ENCODE data around the gene UGT1A8.

Gene UGT1A8

DNA sequence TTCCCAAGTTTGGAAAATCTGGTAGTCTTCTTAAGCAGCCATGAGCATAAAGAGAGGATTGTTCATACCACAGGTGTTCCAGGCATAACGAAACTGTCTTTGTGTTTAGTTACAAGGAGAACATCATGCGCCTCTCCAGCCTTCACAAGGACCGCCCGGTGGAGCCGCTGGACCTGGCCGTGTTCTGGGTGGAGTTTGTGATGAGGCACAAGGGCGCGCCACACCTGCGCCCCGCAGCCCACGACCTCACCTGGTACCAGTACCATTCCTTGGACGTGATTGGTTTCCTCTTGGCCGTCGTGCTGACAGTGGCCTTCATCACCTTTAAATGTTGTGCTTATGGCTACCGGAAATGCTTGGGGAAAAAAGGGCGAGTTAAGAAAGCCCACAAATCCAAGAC lies 154.7 kb downstream of the UGT1A8 start:
- no peak for DNase-seq

GRCh38 chr2:233772583-233772982 lies 155.2 kb downstream of the UGT1A8 start:
- DNase-seq: no peak

- DNase-seq: no peak
Measured at GRCh38 chr2:233773854-233774253, 156.4 kb downstream of the UGT1A8 start.

GRCh38 chr2:233775414-233775813 lies 158.0 kb downstream of the UGT1A8 start:
- no peak for DNase-seq

- DNase-seq: no peak
Measured at GRCh38 chr2:233778030-233778429, 160.6 kb downstream of the UGT1A8 start, which contains the start of gene MROH2A. TSS of gene MROH2A (plus strand) at chr2:233778330. CDS start at chr2:233779359, 1,029 bp downstream.

DNA sequence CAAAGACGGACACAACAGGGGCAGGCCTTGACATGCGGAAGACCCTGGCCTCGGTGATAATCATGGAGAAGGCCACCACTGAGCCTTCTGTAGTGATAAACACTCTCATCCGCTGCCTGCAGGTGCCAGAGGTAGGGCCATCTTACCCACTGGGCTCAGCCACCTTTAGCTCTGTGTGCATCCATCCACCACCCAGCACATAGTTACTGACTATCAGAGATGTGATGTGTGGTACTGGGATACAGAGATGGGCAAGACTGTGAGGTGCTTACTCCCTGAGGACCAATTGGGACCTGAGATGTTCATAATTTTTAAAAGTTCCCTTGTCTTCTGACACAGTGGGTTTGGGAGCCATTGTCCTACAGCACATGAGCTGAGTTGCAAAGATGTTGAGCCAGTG lies 162.3 kb downstream of the UGT1A8 start:
- DNase-seq: no peak

DNA sequence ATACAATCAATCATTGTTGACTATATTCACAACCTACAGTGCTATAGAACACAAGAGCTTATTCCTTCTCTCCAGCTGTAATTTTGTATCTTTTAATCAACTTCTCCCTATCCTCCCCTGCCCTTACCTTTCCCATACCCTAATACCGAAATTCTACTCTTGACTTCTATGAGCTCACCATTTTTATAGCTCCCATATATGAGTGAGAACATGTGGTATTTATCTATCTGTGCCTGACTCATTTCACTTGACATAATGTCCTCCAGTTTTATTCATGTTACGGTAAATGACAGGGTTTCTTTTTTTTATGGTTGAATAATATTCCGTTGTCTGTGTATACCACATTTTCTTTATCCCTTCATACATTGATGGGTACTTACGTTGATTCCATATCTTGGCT lies 163.3 kb downstream of the UGT1A8 start:
- no peak for DNase-seq

GRCh38 chr2:233789554-233789953 lies 172.1 kb downstream of the UGT1A8 start:
- no peak for DNase-seq

DNA sequence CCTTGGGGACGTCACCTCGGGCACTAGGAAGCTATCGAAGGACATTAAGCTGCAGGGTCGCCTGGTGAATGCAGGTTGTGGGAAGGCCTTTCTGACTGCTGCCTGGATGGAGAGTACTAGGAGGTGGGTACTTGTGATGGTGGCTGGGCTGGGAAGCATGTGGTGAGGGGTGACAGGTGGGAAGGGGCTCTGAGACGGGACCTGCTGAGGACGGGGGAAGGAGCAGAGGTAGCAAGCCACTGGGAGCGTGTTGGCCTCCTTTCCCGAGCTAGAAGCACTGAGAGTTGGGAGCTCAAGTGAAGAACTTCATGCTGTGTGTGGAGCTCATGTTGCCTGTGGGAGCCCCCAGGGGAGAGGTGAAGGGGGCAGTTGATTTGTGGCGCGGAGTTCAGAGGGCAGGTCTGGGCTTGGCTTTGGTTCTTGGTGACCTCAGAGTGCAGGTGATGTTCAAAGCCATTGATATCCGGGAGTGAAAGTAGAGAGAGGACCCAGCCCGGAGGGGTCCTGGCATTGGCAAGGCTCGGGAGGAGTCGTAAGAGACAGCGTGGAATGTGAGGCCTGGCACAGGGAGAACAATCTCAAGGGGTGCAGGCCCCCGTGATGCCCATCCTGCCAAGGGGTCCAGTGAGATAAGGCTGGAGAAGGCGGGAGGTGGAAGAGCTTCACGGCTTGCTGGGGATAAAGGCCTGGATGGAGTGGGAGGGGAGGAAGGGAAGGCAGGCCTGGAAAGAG lies 173.9 kb downstream of the UGT1A8 start:
- DNase-seq: no peak

DNA sequence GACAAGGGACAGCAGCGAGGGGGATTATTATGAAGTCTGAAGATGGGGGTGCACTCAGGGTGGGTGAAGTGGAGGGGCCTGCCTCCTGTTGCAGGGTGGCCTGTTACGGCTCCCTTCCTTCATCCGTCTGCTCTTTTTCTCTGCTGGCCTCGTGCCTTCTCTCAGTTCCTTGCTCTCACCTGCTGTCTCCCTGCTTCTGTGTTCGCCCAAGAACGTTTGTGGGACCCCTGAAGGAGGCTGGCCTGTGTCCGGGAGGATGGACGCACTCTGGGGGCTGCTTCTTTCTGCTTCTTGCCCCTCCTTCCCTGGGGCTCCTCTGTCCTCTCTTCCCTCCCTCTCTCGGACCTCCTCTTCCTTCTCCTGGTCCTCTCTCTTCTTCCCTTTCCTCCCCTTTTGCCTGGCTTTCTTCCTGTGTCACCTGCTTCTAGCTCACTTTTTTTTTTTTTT lies 174.5 kb downstream of the UGT1A8 start:
- no peak for DNase-seq

GRCh38 chr2:233792720-233793119 lies 175.3 kb downstream of the UGT1A8 start:
- DNase-seq: no peak

GRCh38 chr2:233793465-233794127 lies 176.2 kb downstream of the UGT1A8 start:
- no peak for DNase-seq

- no peak for DNase-seq
Measured at GRCh38 chr2:233794128-233794658, 176.8 kb downstream of the UGT1A8 start.

DNA sequence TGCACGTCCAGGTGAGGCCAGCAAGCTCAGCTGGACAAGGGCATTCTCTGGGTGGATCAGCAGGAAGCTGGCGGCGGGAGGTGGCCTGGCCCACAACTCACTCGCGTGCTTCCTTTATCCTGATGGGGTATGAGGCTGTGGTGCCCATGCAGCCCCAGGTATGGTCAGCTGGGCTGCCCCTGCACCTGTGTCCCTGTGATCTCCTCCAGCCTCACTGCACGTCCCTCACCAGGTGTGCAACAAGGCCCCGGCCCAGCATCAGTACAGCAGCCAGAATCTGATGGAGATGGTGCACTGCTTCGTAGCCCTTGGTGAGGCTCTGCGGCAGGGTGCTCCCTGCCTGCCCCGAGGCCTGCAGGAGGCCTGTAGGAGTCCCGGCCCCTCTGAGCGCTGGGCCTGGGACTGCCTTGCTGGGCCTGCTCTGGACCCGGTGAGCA lies 178.3 kb downstream of the UGT1A8 start:
- no peak for DNase-seq

GRCh38 chr2:233796254-233796653 lies 178.8 kb downstream of the UGT1A8 start:
- no peak for DNase-seq

GRCh38 chr2:233798335-233799086 lies 181.1 kb downstream of the UGT1A8 start:
- DNase-seq: no peak

GRCh38 chr2:233799087-233799665 lies 181.7 kb downstream of the UGT1A8 start:
- no peak for DNase-seq

- DNase-seq: no peak
Measured at GRCh38 chr2:233799716-233800115, 182.3 kb downstream of the UGT1A8 start.

DNA sequence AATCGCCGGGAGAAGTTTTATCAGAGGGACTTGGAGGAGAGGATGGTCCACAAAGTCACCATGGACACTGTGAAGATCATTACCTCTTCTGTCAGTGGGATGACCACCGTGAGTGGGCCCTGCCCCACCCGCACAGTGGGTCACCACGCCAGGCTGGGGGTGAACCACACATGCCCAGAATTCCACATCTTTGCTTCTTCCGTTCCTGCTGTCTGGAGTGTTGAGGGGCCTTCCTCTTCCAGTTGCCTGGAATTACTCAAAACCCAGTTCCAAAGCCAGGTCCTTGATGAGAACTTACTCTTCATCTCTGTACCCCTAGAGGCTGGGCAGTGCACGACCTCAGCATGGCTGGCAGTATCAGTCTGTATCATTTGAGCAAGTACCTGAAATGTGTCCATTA lies 182.8 kb downstream of the UGT1A8 start:
- no peak for DNase-seq

DNA sequence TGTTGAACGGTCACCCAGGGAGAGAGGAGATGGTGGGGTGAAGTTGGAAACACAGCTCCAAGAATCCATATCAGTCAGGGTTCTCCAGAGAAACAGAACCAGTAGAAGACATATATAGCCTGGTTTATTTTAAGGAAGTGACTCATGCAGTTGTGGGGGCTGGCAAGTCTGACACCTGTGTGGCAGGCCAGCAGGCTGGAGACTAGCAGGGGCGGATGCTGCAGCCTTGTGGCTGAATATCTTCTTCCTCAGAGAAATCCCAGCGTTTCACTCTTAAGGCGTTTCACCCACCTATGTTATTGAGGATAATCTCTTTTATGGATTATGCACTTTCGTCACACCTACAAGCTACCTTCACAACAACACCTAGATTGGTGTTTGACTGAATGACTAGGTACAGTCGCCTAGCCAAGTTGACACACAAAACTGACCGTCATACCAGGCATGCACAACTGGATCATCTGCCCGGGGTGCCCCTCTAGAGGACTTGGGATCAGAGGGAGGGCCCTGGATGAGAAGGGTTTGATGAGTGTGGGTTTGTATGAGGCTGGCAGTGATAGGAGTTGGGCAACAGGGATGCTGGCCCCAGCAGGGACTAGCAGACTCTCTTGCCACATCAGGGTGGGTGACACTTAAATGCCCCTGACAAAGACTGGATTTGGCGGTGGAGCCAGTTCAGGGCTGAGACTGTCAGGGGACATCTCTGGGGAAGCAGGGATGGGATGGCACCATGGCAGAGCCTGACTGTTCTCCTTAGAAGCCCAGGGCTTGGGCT lies 184.1 kb downstream of the UGT1A8 start:
- DNase-seq: no peak

DNA sequence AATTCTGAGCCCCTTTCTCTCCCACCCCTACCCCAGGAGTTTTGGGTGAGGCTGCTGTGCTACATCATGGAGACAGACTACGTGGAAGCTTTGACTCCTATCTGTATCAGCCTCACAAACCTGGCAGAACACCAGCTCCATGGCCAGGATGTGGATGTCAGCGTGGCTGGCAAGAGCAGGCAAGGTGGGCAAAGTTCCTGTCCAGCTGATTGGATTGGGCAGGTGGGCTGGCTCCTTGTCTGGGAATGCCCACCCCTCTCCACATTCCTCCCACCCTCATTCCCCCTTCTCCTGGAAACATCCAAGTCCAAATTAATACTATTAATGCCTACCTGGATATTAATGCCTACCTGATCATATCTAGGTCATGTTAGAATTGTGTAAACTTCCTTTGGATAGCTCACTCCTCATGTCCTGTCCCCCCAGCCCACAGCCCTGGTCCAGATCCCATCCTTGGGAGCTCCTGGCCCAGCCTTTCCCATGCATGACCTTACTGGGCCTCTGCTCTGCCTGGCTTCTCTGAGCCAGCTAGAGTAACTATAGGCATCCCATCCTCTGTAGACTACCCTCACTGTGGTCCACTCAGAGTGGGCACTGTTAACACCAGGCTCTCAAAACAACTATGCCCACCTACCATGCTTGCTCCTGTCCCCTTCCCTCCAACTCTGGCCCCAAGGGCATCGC lies 184.8 kb downstream of the UGT1A8 start:
- no peak for DNase-seq

All from CD4-positive, alpha-beta T cell treated with Interleukin-1 beta for 1 hour (primary cell).